A549 treated with dexamethasone at 1 μM for 4 hours (cell line): ENCODE measurements around the gene KAT5. TPM values are rescaled to one million over a fixed set of nuclear protein-coding genes. Genes with fewer than 3 reads are reported as not detected.

Experiments
- total RNA-seq: library from RNA; stranded (reverse); fragments of 200-300 nt; extraction: Qiagen RNA extraction; gene quantifications from 5 replicates; pipeline ENCODE4 v1.2.3, GENCODE V29; 2022

The KAT5 gene
- 43.0 to 54.7 TPM (median 52.9 TPM) in 5 replicates for total RNA-seq

DNA sequence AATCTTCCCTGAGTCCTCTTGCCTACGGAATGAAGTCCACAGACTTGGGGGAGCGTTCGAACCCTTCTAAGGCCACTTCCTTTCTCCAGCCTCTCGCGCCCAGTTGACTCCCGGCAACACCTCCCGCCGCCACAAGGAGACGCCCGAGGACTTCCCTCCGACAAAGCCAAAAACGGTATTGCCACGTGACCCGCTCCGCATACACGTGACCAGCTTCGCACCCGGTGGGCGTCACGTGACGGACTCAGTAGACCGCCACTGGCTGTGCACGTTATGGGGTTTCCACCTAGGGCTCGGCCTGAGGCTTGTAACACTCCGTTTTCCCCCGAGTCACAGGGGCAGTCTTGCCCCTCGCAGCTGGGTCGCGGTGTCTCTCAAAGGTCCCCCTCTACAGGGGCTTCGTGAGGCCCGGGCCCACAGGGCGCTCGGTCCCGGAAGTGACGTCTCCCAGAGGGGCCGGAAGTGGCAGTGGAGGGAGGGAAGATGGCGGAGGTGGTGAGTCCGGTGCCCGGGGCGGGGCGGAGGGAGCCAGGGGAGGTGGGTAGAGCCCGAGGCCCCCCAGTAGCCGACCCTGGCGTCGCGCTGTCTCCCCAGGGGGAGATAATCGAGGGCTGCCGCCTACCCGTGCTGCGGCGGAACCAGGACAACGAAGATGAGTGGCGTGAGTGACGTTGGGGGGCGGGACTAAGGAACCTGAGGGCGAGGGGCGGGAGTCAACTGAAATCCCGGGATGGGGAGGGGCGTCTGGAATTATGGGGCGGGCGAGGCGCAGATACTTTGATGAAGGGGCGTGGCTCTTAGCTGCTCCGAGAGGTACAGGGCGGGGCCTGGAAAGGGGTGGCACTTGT, at the start of gene KAT5:
KAT5 (plus strand) TSS at position 468 of the 848 bp plus-strand sequence; CDS start at position 484, 16 bp downstream.

GRCh38 chr11:65662799-65663638, 49.0 kb upstream of the KAT5 start, which contains the start of gene RELA:
Gene RELA, minus strand, starts transcription at chr11:65662916. Its CDS starts 84 bp downstream, at chr11:65662832.

GRCh38 chr11:65720211-65720934, 8.3 kb downstream of the KAT5 start, which contains the start of gene RNASEH2C:
Gene RNASEH2C, minus strand, starts transcription at chr11:65720798. Its CDS starts 40 bp downstream, at chr11:65720758.

Other genes with a start within 250 kb of the KAT5 start
- 47.0 to 89.3 TPM (median 68.8 TPM) in 5 replicates for gene MALAT1, start 213.2 kb upstream of the KAT5 start, total RNA-seq
- 42.4 to 62.3 TPM (median 60.2 TPM) in 5 replicates for gene SCYL1, start 187.2 kb upstream of the KAT5 start, total RNA-seq
- gene LTBP3, start 153.9 kb upstream of the KAT5 start, total RNA-seq: 67.3 to 123 TPM (median 91.4 TPM) in 5 replicates
- 67.2 to 80.5 TPM (median 71.2 TPM) in 5 replicates for gene ZNRD2, start 141.8 kb upstream of the KAT5 start, total RNA-seq
- 24.8 to 42.2 TPM (median 34.4 TPM) in 5 replicates for gene FAM89B, start 139.7 kb upstream of the KAT5 start, total RNA-seq
- 20.8 to 32.9 TPM (median 28.8 TPM) in 5 replicates for gene EHBP1L1, start 136.2 kb upstream of the KAT5 start, total RNA-seq
- 0.21 to 0.59 TPM (median 0.45 TPM) in 5 replicates for gene KCNK7, start 116.5 kb upstream of the KAT5 start, total RNA-seq
- gene MAP3K11, start 98.0 kb upstream of the KAT5 start, total RNA-seq: 39.9 to 50.8 TPM (median 46.4 TPM) in 5 replicates
- gene PCNX3, start 96.5 kb upstream of the KAT5 start, total RNA-seq: 22.5 to 37.8 TPM (median 36.0 TPM) in 5 replicates
- 9.4 to 16.4 TPM (median 15.6 TPM) in 5 replicates for gene SIPA1, start 74.2 kb upstream of the KAT5 start, total RNA-seq
- gene RELA, start 49.3 kb upstream of the KAT5 start, total RNA-seq: 58.7 to 77.6 TPM (median 77.2 TPM) in 5 replicates
- gene RNASEH2C, start 8.5 kb downstream of the KAT5 start, total RNA-seq: 22.8 to 46.0 TPM (median 44.1 TPM) in 5 replicates
- gene AP5B1, start 68.7 kb downstream of the KAT5 start, total RNA-seq: 7.5 to 12.1 TPM (median 10.0 TPM) in 5 replicates
- 0.05 to 0.12 TPM (median 0.08 TPM) in 5 replicates for gene OVOL1, start 74.8 kb downstream of the KAT5 start, total RNA-seq
- gene SNX32, start 121.7 kb downstream of the KAT5 start, total RNA-seq: 0.03 to 0.08 TPM (median 0.04 TPM) in 3 of 5 replicates, not detected in the others
- 2,038 to 2,379 TPM (median 2,208 TPM) in 5 replicates for gene CFL1, start 145.9 kb downstream of the KAT5 start, total RNA-seq
- gene MUS81, start 148.2 kb downstream of the KAT5 start, total RNA-seq: 22.6 to 34.8 TPM (median 32.1 TPM) in 5 replicates
- gene EFEMP2, start 160.5 kb downstream of the KAT5 start, total RNA-seq: 0.21 to 1.0 TPM (median 0.78 TPM) in 5 replicates
- 0.07 to 0.15 TPM in 2 of 5 replicates, not detected in the others for gene CTSW, start 167.6 kb downstream of the KAT5 start, total RNA-seq
- 68.8 to 91.4 TPM (median 86.2 TPM) in 5 replicates for gene FIBP, start 176.2 kb downstream of the KAT5 start, total RNA-seq
- gene CCDC85B, start 178.4 kb downstream of the KAT5 start, total RNA-seq: 20.6 to 40.4 TPM (median 35.5 TPM) in 5 replicates
- 101 to 162 TPM (median 128 TPM) in 5 replicates for gene FOSL1, start 188.1 kb downstream of the KAT5 start, total RNA-seq
- gene C11orf68, start 206.8 kb downstream of the KAT5 start, total RNA-seq: 27.5 to 41.8 TPM (median 38.7 TPM) in 5 replicates
- 168 to 287 TPM (median 230 TPM) in 5 replicates for gene DRAP1, start 207.2 kb downstream of the KAT5 start, total RNA-seq
- gene TSGA10IP, start 233.2 kb downstream of the KAT5 start, total RNA-seq: not detected in 5 replicates
- 46.1 to 70.0 TPM (median 66.5 TPM) in 5 replicates for gene SART1, start 249.5 kb downstream of the KAT5 start, total RNA-seq